Measurements from ENCODE around the gene UMPS.
"Not testable (repeated sequence)": the region's sequence is repeated elsewhere in the genome, so short reads cannot be mapped to it uniquely, and the experiment has no call there.

Gene UMPS

DNA sequence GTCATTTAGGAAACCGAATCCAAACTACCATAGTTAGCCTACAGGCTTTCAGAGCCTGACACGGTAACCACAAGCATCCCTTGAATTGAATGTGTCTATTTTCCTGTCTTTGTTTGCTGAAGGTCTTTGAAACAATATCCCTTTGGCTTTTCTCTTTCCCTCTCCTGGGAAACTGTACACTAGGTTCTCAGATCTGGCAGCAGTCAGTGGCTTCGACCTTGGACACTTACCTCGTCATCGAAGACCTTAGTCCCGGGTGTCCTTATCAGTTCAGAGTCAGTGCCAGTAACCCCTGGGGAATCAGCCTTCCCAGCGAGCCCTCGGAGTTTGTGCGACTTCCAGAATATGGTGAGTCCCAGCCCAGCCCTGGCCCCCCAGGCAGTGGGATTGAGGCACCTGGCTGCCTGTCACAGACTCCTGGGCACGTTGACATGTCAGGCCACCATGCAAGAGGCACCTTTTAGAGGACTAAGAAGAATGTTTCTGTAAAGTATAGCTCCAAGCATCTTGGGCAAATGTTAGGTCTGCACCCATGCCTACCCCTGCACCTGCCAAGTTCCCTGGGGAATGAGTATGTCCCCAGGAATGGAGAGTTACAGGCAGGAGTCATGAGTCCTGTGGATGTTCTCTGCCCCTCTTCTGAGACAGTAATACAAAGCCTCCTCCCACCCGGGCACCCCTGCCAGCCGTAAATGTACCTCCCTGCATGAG, 30.4 kb upstream of the UMPS start:
- peaks cover 0 to 18% (median 0%) of the 10 kb centered on the region in 3 donors for H3K36me3 ChIP-seq
- intact Hi-C loops (cut with DNase I; ENCODE audit: low total_unique reads), result no loop called here
- TF ChIP-seq, protein P1, sequence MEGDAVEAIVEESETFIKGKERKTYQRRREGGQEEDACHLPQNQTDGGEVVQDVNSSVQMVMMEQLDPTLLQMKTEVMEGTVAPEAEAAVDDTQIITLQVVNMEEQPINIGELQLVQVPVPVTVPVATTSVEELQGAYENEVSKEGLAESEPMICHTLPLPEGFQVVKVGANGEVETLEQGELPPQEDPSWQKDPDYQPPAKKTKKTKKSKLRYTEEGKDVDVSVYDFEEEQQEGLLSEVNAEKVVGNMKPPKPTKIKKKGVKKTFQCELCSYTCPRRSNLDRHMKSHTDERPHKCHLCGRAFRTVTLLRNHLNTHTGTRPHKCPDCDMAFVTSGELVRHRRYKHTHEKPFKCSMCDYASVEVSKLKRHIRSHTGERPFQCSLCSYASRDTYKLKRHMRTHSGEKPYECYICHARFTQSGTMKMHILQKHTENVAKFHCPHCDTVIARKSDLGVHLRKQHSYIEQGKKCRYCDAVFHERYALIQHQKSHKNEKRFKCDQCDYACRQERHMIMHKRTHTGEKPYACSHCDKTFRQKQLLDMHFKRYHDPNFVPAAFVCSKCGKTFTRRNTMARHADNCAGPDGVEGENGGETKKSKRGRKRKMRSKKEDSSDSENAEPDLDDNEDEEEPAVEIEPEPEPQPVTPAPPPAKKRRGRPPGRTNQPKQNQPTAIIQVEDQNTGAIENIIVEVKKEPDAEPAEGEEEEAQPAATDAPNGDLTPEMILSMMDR (IDR thresholded peaks at IDR 0.05), result no peak
- no peak overlapping the region for H3K4me3 ChIP-seq
- H3K4me1 ChIP-seq, result peaks cover 0 to 10% (median 1%) of the 10 kb centered on the region in 4 donors
- H3K27ac ChIP-seq, result no peak overlapping the region
- no peaks in the 10 kb centered on the region for H3K27me3 ChIP-seq
- no peaks in the 10 kb centered on the region for H3K9me3 ChIP-seq
- DNase-seq, result no peak

DNA sequence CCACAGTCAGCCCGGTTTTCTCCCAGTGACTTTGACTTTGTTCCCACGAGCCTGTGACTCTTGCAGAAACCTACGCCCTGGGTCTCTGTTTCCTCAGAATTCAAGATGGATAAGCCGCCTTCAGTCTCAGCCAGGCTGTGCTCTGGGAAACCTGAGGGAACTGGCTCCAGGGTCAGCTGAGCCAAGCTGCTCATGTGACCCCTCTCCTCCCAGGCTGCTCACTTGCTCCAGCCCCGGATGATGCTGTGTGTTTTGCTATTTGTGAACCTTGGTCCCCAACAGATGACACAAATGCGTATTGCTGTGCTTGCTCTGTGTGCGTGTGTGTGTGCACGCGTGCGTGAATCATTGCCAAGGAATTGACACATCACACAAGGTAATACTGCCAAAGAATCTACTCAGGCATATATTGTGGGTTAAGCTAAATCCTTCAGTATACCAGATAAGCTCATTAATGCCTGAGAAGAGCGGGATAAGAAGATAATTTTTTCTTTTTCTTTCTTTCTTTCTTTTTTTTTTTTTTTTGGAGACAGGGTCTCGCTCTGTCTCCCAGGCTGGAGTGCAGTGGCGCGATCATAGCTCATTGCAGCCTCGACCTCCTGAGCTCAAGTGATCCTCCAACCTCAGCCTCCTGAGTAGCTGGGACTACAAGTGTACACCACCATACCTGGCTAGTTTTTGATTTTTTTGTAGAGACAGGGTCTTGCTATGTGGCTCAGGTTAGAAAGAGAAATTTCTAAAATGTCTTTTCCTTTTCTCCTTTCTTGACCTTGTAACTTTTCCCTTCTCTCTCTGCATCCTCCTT, 29.2 kb upstream of the UMPS start:
- Histone ChIP-seq H3K4me1 (peaks cover 0 to 10% (median 1%) of the 10 kb centered on the region in 4 donors), H3K36me3 (peaks cover 0 to 15% (median 0%) of the 10 kb centered on the region in 3 donors), H3K27me3 (no peaks in the 10 kb centered on the region), H3K27ac (no peak overlapping the region), H3K4me3 (no peak overlapping the region), H3K9me3 (no peaks in the 10 kb centered on the region)
- no peak for DNase-seq
- intact Hi-C loops (cut with DNase I; ENCODE audit: low total_unique reads), result no loop called here
- TF ChIP-seq, protein P1 (IDR thresholded peaks at IDR 0.05), result no peak

DNA sequence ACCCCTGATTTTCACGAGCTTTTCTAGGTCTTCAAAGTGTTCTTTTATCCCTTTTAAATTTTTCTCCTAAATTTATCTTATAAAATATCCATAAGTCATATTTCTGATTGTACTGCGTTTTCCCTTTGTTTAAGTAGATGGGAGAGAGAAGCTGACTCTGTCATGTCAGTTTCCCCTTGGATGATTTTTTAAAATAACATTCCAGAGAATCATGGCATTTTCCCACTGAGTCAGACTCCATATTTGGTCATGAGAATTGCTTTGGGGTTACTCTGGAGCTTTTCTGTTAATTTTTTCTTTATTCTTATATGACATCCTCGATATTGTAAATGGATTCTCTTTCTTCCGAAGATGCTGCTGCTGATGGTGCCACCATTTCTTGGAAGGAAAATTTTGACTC, 28.6 kb upstream of the UMPS start:
- peaks cover 0 to 10% (median 1%) of the 10 kb centered on the region in 4 donors for H3K4me1 ChIP-seq
- H3K27ac ChIP-seq, result no peak overlapping the region
- peaks cover 0 to 9% (median 0%) of the 10 kb centered on the region in 3 donors for H3K36me3 ChIP-seq
- TF ChIP-seq, protein P1 (IDR thresholded peaks at IDR 0.05), result no peak
- no peak for DNase-seq
- H3K4me3 ChIP-seq, result no peak overlapping the region
- no peaks in the 10 kb centered on the region for H3K27me3 ChIP-seq
- intact Hi-C loops (cut with DNase I; ENCODE audit: low total_unique reads), result no loop called here
- H3K9me3 ChIP-seq, result no peaks in the 10 kb centered on the region

DNA sequence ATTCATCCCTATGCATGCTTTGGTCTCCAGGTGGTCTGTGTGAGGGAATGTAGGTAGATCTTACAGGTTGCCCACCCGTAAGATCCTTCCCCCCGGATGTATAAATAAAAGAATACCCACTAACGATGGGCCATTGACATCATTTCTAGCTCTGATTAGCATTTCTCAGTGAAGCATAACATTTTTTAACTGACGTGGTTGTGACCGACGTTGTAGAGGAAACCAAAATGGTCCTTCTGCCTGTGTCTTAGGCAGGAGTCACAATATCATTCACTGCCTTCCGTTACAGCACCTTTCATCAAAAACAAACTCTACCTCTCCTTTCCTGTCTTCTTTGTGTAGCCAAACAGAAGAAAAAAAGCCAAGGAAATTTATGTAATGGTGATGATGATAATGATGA, 27.3 kb upstream of the UMPS start:
- TF ChIP-seq, protein P1 (IDR thresholded peaks at IDR 0.05), result no peak
- H3K27me3 ChIP-seq, result no peaks in the 10 kb centered on the region
- intact Hi-C loops (cut with DNase I; ENCODE audit: low total_unique reads), result no loop called here
- H3K4me3 ChIP-seq, result no peak overlapping the region
- no peaks in the 10 kb centered on the region for H3K9me3 ChIP-seq
- H3K36me3 ChIP-seq, result peaks cover 0 to 7% (median 0%) of the 10 kb centered on the region in 3 donors
- H3K27ac ChIP-seq, result no peak overlapping the region
- peaks cover 0 to 10% (median 1%) of the 10 kb centered on the region in 4 donors for H3K4me1 ChIP-seq
- no peak for DNase-seq

DNA sequence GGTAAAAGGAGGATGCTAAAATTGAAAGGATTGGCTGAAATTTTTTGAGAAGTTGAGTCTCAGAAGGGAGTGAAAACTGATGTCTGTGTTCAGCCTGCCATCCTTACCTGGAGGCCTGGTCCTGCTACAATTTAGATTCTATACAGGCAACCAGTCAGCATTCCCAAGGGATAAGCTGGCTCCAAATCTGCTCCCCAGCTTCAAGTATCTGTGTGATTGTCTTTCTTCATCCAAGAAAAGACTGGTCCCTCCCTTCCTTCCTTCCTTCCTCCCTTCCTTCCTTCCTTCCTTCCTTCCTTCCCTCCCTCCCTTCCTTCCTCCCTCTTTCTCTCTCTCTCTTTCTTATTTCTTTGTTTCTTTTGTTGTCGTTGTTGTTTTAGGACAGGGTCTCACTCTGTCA, 24.7 kb upstream of the UMPS start:
- Histone ChIP-seq H3K4me3 (no peak overlapping the region), H3K27me3 (no peaks in the 10 kb centered on the region), H3K36me3 (no peaks in the 10 kb centered on the region), H3K9me3 (no peaks in the 10 kb centered on the region), H3K4me1 (peaks cover 0 to 10% (median 1%) of the 10 kb centered on the region in 4 donors), H3K27ac (no peak overlapping the region)
- TF ChIP-seq, protein P1 (IDR thresholded peaks at IDR 0.05), result no peak
- DNase-seq, result no peak
- intact Hi-C loops (cut with DNase I; ENCODE audit: low total_unique reads), result no loop called here

DNA sequence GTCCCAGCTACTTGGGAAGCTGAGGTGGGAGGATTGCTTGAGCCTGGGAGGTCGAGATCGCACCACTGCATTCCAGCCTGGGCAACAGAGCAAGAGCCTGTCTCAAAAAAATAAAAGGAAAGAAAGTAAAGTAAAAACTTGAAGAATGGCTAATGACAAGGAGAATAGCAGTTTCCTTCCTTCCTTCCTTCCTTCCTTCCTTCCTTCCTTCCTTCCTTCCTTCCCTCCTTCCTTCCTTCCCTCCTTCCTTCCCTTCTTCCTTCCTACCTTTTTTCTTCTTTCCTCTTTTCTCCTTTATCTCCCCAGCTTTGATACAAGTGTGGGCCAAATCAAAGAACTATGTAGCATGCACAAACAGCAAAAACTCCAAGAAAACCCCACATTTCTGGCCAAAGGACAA, 23.0 kb upstream of the UMPS start:
- H3K27me3 ChIP-seq; intact Hi-C loops (cut with DNase I; ENCODE audit: low total_unique reads); H3K4me1 ChIP-seq; H3K27ac ChIP-seq; H3K36me3 ChIP-seq; H3K9me3 ChIP-seq; DNase-seq; H3K4me3 ChIP-seq: not testable (repeated sequence)
